ENCODE measurements around the gene KRT6B.
"Not testable (repeated sequence)": the region's sequence is repeated elsewhere in the genome, so short reads cannot be mapped to it uniquely, and the experiment has no call there.

Gene KRT6B

DNA sequence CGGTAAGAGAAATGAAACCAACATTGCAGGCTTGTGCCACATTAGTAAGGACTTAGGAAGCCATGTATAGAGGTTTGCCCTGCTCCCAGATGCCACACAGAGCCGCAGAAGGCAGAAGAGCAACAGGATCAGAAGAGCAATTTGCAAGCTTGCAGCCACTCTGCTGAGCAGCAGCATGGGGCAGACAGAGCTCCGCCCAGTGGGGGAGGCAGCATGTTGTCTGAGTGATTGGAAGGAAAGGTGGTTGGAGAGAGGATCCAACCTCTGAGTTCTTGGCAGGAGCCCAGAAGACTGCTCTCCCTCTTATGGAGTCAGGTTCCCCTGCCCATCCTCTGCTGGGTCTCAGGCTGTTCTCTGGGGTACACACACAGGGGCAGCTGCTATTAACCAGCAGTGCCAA is 43.4 kb upstream of the KRT6B start:
- no peak overlapping the region for H3K4me3 ChIP-seq (ENCODE audit: low read depth, low read length)
- no peak for TF ChIP-seq CTCF (IDR thresholded peaks at IDR 0.05; ENCODE audit: low read depth, low read length)

GRCh38 chr12:52494518-52494917 is 42.6 kb upstream of the KRT6B start:
- H3K4me3 ChIP-seq (ENCODE audit: low read depth, low read length), result no peak overlapping the region
- no peak for TF ChIP-seq CTCF (IDR thresholded peaks at IDR 0.05; ENCODE audit: low read depth, low read length)

GRCh38 chr12:52494100-52494499 is 42.2 kb upstream of the KRT6B start:
- TF ChIP-seq CTCF (IDR thresholded peaks at IDR 0.05; ENCODE audit: low read depth, low read length), result no peak
- no peak overlapping the region for H3K4me3 ChIP-seq (ENCODE audit: low read depth, low read length)

- TF ChIP-seq CTCF (IDR thresholded peaks at IDR 0.05; ENCODE audit: low read depth, low read length), result no peak
- no peak within 1 kb of the TSS for H3K4me3 ChIP-seq (ENCODE audit: low read depth, low read length)
These were observed 41.2 kb upstream of the KRT6B start, which contains the start of gene KRT6A for GRCh38 chr12:52493172-52493571. KRT6A (minus strand) TSS chr12:52493257; CDS start chr12:52493188, 69 bp downstream.

DNA sequence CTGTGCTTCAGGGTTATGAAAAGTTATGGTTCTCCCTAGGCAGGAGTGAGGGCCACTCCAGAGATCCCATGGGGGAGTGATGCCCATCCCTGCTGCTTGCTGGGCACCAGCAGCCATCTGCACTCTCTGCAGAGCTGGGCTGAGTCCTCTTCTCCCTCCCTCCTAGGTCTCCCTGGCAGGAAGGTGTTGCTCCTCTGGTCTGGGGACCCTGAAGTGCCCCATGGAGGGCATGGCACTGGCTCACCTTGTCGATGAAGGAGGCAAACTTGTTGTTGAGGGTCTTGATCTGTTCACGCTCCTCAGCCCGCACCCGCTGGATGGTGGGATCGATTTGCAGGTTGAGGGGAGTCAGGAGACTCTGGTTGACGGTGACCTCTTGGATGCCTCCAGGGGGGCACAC is 40.5 kb upstream of the KRT6B start:
- H3K4me3 ChIP-seq (ENCODE audit: low read depth, low read length), result not testable (repeated sequence)

DNA sequence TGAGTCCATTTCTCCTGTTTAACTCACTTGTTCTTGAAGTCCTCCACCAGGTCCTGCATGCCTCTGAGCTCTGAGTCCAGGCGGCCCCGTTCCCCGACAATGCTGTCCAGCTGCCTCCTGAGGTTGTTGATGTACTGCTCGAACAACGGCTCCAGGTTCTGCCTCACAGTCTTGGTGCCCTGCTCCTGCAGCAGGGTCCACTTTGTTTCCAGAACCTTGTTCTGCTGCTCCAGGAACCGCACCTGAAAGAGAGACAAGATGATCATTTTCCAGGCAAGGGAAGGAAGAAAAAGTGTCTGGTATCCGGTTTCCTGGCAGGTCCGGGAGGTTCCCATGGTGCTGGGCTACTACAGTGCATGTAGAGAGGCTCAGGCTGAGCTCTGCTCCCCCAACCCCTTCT is 39.5 kb upstream of the KRT6B start:
- not testable (repeated sequence) for H3K4me3 ChIP-seq (ENCODE audit: low read depth, low read length)

GRCh38 chr12:52488736-52489135 is 36.8 kb upstream of the KRT6B start:
- no peak overlapping the region for H3K4me3 ChIP-seq (ENCODE audit: low read depth, low read length)
- TF ChIP-seq CTCF (IDR thresholded peaks at IDR 0.05; ENCODE audit: low read depth, low read length), result no peak

DNA sequence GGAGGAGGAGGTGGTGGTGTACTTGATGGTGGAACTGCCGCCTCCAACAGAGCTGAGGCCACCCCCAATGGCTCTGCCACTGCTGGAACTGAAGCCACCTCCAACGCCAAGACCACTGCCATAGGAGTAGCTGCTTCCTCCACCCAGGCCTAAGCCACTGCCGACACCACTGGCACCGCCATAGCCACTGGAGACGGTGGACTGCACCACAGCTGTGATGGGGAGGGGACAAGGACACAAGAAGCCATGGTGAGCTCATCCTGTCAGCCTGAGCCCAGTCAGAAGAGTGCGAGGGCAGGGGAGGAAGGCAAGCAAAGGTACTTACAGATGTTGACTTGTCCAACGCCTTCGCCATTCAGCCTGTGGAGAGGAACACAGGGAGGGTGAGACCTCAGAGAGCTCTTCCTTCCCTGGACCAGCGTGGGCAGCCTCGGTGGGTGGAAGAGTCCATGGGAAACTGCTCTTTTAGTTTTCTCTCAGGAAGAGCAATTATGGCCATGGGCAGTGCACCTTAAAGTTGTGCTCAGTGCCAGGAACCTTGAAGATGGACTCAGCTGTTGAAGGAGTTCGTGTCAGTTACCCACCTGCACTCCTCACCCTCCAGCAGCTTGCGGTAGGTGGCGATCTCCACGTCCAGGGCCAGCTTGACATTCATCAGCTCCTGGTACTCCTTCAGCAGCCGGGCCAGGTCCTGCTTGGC is 35.9 kb upstream of the KRT6B start:
- H3K4me3 ChIP-seq (ENCODE audit: low read depth, low read length), result not testable (repeated sequence)

GRCh38 chr12:52487211-52487610 is 35.3 kb upstream of the KRT6B start:
- TF ChIP-seq CTCF (IDR thresholded peaks at IDR 0.05; ENCODE audit: low read depth, low read length), result no peak
- H3K4me3 ChIP-seq (ENCODE audit: low read depth, low read length), result no peak overlapping the region
